GM21825 (cell line): ENCODE measurements around the gene CD300E.
"Not testable (repeated sequence)": the region's sequence is repeated elsewhere in the genome, so short reads cannot be mapped to it uniquely, and the experiment has no call there.

Experiments used
- ATAC-seq: cut with Tn5 transposase; IDR thresholded peaks from one replicate; pipeline ENCODE4 v1.9.1; 2021; ENCODE audit warnings: mild to moderate bottlenecking, moderate library complexity; ENCODE audit not compliant: unreplicated experiment

Gene CD300E

GRCh38 chr17:74636541-74637085 is 13.1 kb upstream of the CD300E start:
- ATAC-seq = not testable (repeated sequence)

- ATAC-seq = no peak
Measured at GRCh38 chr17:74635418-74635817, 11.9 kb upstream of the CD300E start.

GRCh38 chr17:74633326-74633725 is 9.8 kb upstream of the CD300E start:
- ATAC-seq = no peak

- ATAC-seq = no peak
Measured at GRCh38 chr17:74632617-74633016, 9.1 kb upstream of the CD300E start.

- no peak for ATAC-seq
Measured at GRCh38 chr17:74631468-74632450, 8.2 kb upstream of the CD300E start.

GRCh38 chr17:74630251-74630650 is 6.7 kb upstream of the CD300E start:
- ATAC-seq = not testable (repeated sequence)

- ATAC-seq = no peak
Measured at GRCh38 chr17:74625661-74626060, 2.1 kb upstream of the CD300E start.

GRCh38 chr17:74624131-74624530 is 593 bp upstream of the CD300E start:
- no peak for ATAC-seq

GRCh38 chr17:74619077-74619673 is 4.4 kb downstream of the CD300E start:
- ATAC-seq = no peak

- ATAC-seq = no peak
Measured at GRCh38 chr17:74618451-74618850, 5.1 kb downstream of the CD300E start.

- no peak for ATAC-seq
Measured at GRCh38 chr17:74616696-74617095, 6.8 kb downstream of the CD300E start.

- ATAC-seq = no peak
Measured at GRCh38 chr17:74612046-74612445, 11.5 kb downstream of the CD300E start.

GRCh38 chr17:74610108-74610507 is 13.4 kb downstream of the CD300E start:
- ATAC-seq = no peak

GRCh38 chr17:74608511-74608910 is 15.0 kb downstream of the CD300E start:
- ATAC-seq = no peak

GRCh38 chr17:74607221-74607620 is 16.3 kb downstream of the CD300E start:
- no peak for ATAC-seq

GRCh38 chr17:74606050-74606449 is 17.5 kb downstream of the CD300E start:
- no peak for ATAC-seq

- ATAC-seq = no peak
Measured at GRCh38 chr17:74605361-74605760, 18.2 kb downstream of the CD300E start.

- no peak for ATAC-seq
Measured at GRCh38 chr17:74604761-74605160, 18.8 kb downstream of the CD300E start.

GRCh38 chr17:74604200-74604599 is 19.3 kb downstream of the CD300E start:
- ATAC-seq = no peak

- no peak for ATAC-seq
Measured at GRCh38 chr17:74603746-74604145, 19.8 kb downstream of the CD300E start.

GRCh38 chr17:74603037-74603635 is 20.4 kb downstream of the CD300E start:
- ATAC-seq = no peak
